ENCODE measurements around the gene PARVB.

- TF ChIP-seq CTCF (IDR thresholded peaks at IDR 0.05), result no peak
- no peak for TF ChIP-seq POLR2AphosphoS5 (IDR thresholded peaks at IDR 0.05)
- no peak for TF ChIP-seq POLR2A (IDR thresholded peaks at IDR 0.05)
Observed at GRCh38 chr22:43996170-43996980, 27.7 kb upstream of the PARVB start.
